Panc1 (cell line): ENCODE data around the gene EXD1. TPM values are rescaled to one million over a fixed set of nuclear protein-coding genes. Genes with fewer than 3 reads are reported as not detected.
"Not testable (repeated sequence)": the region's sequence is repeated elsewhere in the genome, so short reads cannot be mapped to it uniquely, and the experiment has no call there.

Experiments used
- ATAC-seq: fragments of 200-7000 bp; cut with Tn5 transposase; 2 replicates; pipeline ENCODE4 v1.9.1; 2020; ENCODE audit warnings: mild to moderate bottlenecking, moderate library complexity
- BruUV-seq: library from RNA; stranded (reverse); fragments of 400-500 nt; replicated peaks from 2 replicates; lab custom pipeline; 2021; lab: Mats Ljungman, UMichigan
- CTCF ChIA-PET: fragments of 300-600 bp; sonication (Branson Sonifier 250); formaldehyde crosslinking; loops from one replicate; lab custom pipeline; 2022; ENCODE audit warnings: antibody characterized with exemption; lab: Charles Lee
- POLR2A ChIA-PET: fragments of 300-600 bp; sonication (Branson Sonifier 250); formaldehyde crosslinking; loops from one replicate; lab custom pipeline; 2022; ENCODE audit warnings: antibody characterized with exemption; lab: Charles Lee
- DNase-seq: peaks from one replicate; pipeline ENCODE4 v3.0.0-alpha.2; 2010; ENCODE audit warnings: low read depth, low spot score
- H3K27ac ChIP-seq: 2 replicates; pipeline ENCODE4 v1.5.1; 2011; ENCODE audit warnings: mild to moderate bottlenecking, low read length, inconsistent platforms
- H3K27me3 ChIP-seq: fragments of 200-500 bp; sonication (Bioruptor generic); 2 replicates; pipeline ENCODE4 v1.6.0; 2014; ENCODE audit warnings: low read length, inconsistent platforms; ENCODE audit not compliant: control insufficient read depth, insufficient read depth
- H3K36me3 ChIP-seq: fragments of 200-500 bp; sonication (Bioruptor generic); 2 replicates; pipeline ENCODE4 v1.5.1; 2014; ENCODE audit warnings: inconsistent platforms, mild to moderate bottlenecking, low read length, moderate library complexity; ENCODE audit not compliant: control insufficient read depth, insufficient read depth
- H3K4me1 ChIP-seq: 2 replicates; pipeline ENCODE4 v1.5.1; 2011; ENCODE audit warnings: inconsistent platforms, mild to moderate bottlenecking, low read length, moderate library complexity; ENCODE audit not compliant: control insufficient read depth, insufficient read depth
- H3K4me3 ChIP-seq, 2 experiments: 2 replicates each; pipeline ENCODE4 v1.5.1; 2011 to 2012; ENCODE audit warnings: low read depth in 2 of 2, low read length in 2 of 2, mild to moderate bottlenecking in 2 of 2, inconsistent platforms in 1 of 2, moderate library complexity in 1 of 2
- H3K9me3 ChIP-seq: fragments of 200-500 bp; sonication (Bioruptor generic); 2 replicates; pipeline ENCODE4 v1.5.1; 2014; ENCODE audit warnings: low read depth, mild to moderate bottlenecking, inconsistent platforms, low read length, moderate library complexity; ENCODE audit not compliant: control insufficient read depth, insufficient read depth
- CTCF ChIP-seq: fragments of 450-650 bp; IDR thresholded peaks from 2 replicates; pipeline ENCODE4 v1.5.1; 2017; ENCODE audit warnings: mild to moderate bottlenecking
- POLR2AphosphoS5 ChIP-seq: IDR thresholded peaks from 2 replicates; pipeline ENCODE4 v1.6.1; 2012; ENCODE audit warnings: mild to moderate bottlenecking, low read depth, low read length, moderate library complexity
- REST ChIP-seq, 2 experiments: IDR thresholded peaks; 2 replicates each; pipeline ENCODE4 v1.6.1; 2011 to 2012; ENCODE audit warnings: low read depth in 2 of 2, control low read depth in 1 of 2, low read length in 1 of 2, mild to moderate bottlenecking in 1 of 2, moderate library complexity in 1 of 2; ENCODE audit not compliant: insufficient read depth in 1 of 2
- SIN3A ChIP-seq: IDR thresholded peaks from 2 replicates; pipeline ENCODE4 v1.6.1; 2012; ENCODE audit warnings: low read depth, mild to moderate bottlenecking, low read length, moderate library complexity, borderline replicate concordance; ENCODE audit not compliant: insufficient read depth
- TCF7L2 ChIP-seq: IDR thresholded peaks from 2 replicates; pipeline ENCODE4 v1.6.1; 2011; ENCODE audit warnings: mild to moderate bottlenecking, low read depth, low read length, inconsistent platforms
- in situ Hi-C: cut with HindIII; loops from 2 replicates; pipeline ENCODE4 v1.10.0; 2016; ENCODE audit warnings: low sequenced_read_pairs, low pct_unique_long_range_greater_than_20kb
- intact Hi-C: fragments of 100-400 bp; cut with micrococcal nuclease; formaldehyde crosslinking; loops from one replicate; pipeline ENCODE4 v1.10.0; 2022; ENCODE audit not compliant: unreplicated experiment
- total RNA-seq: library from RNA; stranded (reverse); gene quantifications from one replicate; pipeline ENCODE4 v1.2.1, GENCODE V29; 2021; ENCODE audit not compliant: unreplicated experiment

EXD1 gene
- total RNA-seq, 1 experiment from 2014 or later = 0.15 TPM

- in situ Hi-C loops = no loop called here
- H3K36me3 ChIP-seq = no peaks in the 10 kb centered on the region; the same call in 1 of the 2 replicates
- intact Hi-C loops = no loop called here
- no peaks in the 10 kb centered on the region for H3K27me3 ChIP-seq
- H3K4me1 ChIP-seq = peaks cover 12% of the 10 kb centered on the region
- DNase-seq (no peak), ATAC-seq (no peak)
- ChIA-PET POLR2A (interaction anchor here (0.7 kb wide), 2 partner anchors 24 to 148 kb away, joined by 7 to 8 read pairs; no protein-coding TSS in a partner anchor), CTCF (interaction anchor here (0.7 kb wide), 1 partner anchor 109 kb away, joined by 7 read pairs; no protein-coding TSS in a partner anchor)
- no peaks in the 10 kb centered on the region for H3K9me3 ChIP-seq
- no peak for TF ChIP-seq TCF7L2
- no peak for TF ChIP-seq POLR2AphosphoS5
- TF ChIP-seq REST (IDR thresholded peaks at IDR 0.05; ENCODE audit: insufficient read depth in 1 of 2, low read depth in 2 of 2, low read length in 1 of 2) = no peak
- no peak for TF ChIP-seq CTCF
- TF ChIP-seq SIN3A = no peak
- no peak overlapping the region for H3K27ac ChIP-seq
- no TSS peak for BruUV-seq
- no peak overlapping the region for H3K4me3 ChIP-seq
Observed at GRCh38 chr15:41235929-41236328, 5.4 kb upstream of the EXD1 start.

- H3K27me3 ChIP-seq, H3K36me3 ChIP-seq, BruUV-seq, in situ Hi-C loops, intact Hi-C loops, ATAC-seq, DNase-seq, H3K4me3 ChIP-seq, H3K27ac ChIP-seq, H3K9me3 ChIP-seq: not testable (repeated sequence)
- POLR2A ChIA-PET = interaction anchor here (0.7 kb wide), 2 partner anchors 23 to 149 kb away, joined by 7 to 8 read pairs; no protein-coding TSS in a partner anchor
- CTCF ChIA-PET = interaction anchor here (0.7 kb wide), 1 partner anchor 110 kb away, joined by 7 read pairs; no protein-coding TSS in a partner anchor
- H3K4me1 ChIP-seq = peaks cover 12% of the 10 kb centered on the region
Observed at GRCh38 chr15:41235228-41235627, 4.7 kb upstream of the EXD1 start.

GRCh38 chr15:41233367-41233771 is 2.8 kb upstream of the EXD1 start:
- H3K27ac ChIP-seq = no peak overlapping the region
- no peak overlapping the region for H3K4me3 ChIP-seq
- no peaks in the 10 kb centered on the region; the same call in 1 of the 2 replicates for H3K36me3 ChIP-seq
- H3K27me3 ChIP-seq = no peaks in the 10 kb centered on the region
- ChIA-PET CTCF (interaction anchor here (0.6 kb wide), 1 partner anchor 27 kb away, joined by 4 read pairs; no protein-coding TSS in a partner anchor), POLR2A (no interaction called here)
- H3K9me3 ChIP-seq = no peaks in the 10 kb centered on the region
- no peak for ATAC-seq
- TF ChIP-seq SIN3A (no peak), POLR2AphosphoS5 (no peak), CTCF (no peak), TCF7L2 (no peak), REST (IDR thresholded peaks at IDR 0.05; ENCODE audit: insufficient read depth in 1 of 2, low read depth in 2 of 2, low read length in 1 of 2) (no peak)
- intact Hi-C loops (no loop called here), in situ Hi-C loops (no loop called here)
- no peak for DNase-seq
- H3K4me1 ChIP-seq = peaks cover 12% of the 10 kb centered on the region
- no TSS peak for BruUV-seq
